ENCODE data around the gene AXIN1.
"Not testable (repeated sequence)": the region's sequence is repeated elsewhere in the genome, so short reads cannot be mapped to it uniquely, and the experiment has no call there.

Gene AXIN1

GRCh38 chr16:353404-354290, 1.1 kb upstream of the AXIN1 start:
- DNase-seq: no peak

GRCh38 chr16:351804-352520, 561 bp downstream of the AXIN1 start:
- peak; percentile 55 for DNase-seq

- no peak for DNase-seq
Measured at GRCh38 chr16:350203-350602, 2.3 kb downstream of the AXIN1 start.

- no peak for DNase-seq
Measured at GRCh38 chr16:349211-349610, 3.3 kb downstream of the AXIN1 start.

- not testable (repeated sequence) for DNase-seq
Measured at GRCh38 chr16:348495-348894, 4.0 kb downstream of the AXIN1 start.

- no peak for DNase-seq
Measured at GRCh38 chr16:347203-347602, 5.3 kb downstream of the AXIN1 start.

- DNase-seq: no peak
Measured at GRCh38 chr16:346587-346986, 5.9 kb downstream of the AXIN1 start.

- no peak for DNase-seq
Measured at GRCh38 chr16:345772-346171, 6.8 kb downstream of the AXIN1 start.

- no peak for DNase-seq
Measured at GRCh38 chr16:342455-343213, 9.9 kb downstream of the AXIN1 start.

GRCh38 chr16:341974-342336, 10.6 kb downstream of the AXIN1 start:
- not testable (repeated sequence) for DNase-seq

GRCh38 chr16:341095-341973, 11.2 kb downstream of the AXIN1 start:
- not testable (repeated sequence) for DNase-seq

GRCh38 chr16:340370-341091, 12.0 kb downstream of the AXIN1 start:
- no peak for DNase-seq

GRCh38 chr16:339680-340079, 12.8 kb downstream of the AXIN1 start:
- peak; percentile 36 for DNase-seq

GRCh38 chr16:337975-338575, 14.4 kb downstream of the AXIN1 start:
- no peak for DNase-seq

- DNase-seq: no peak
Measured at GRCh38 chr16:337437-337836, 15.1 kb downstream of the AXIN1 start.

- no peak for DNase-seq
Measured at GRCh38 chr16:336269-336668, 16.3 kb downstream of the AXIN1 start.

- not testable (repeated sequence) for DNase-seq
Measured at GRCh38 chr16:334861-335632, 17.5 kb downstream of the AXIN1 start.

GRCh38 chr16:334164-334832, 18.2 kb downstream of the AXIN1 start:
- DNase-seq: not testable (repeated sequence)

GRCh38 chr16:333406-334094, 19.0 kb downstream of the AXIN1 start:
- DNase-seq: no peak

Measured in CD4-positive, alpha-beta T cell treated with Interleukin-17A for 4 hours (primary cell).